ENCODE results near the gene CYTH1.

CYTH1 gene

GRCh38 chr17:78826421-78826820 is 44.3 kb upstream of the CYTH1 start:
- Histone ChIP-seq H3K36me3 (ENCODE audit: insufficient read depth) (peaks cover 19% of the 10 kb centered on the region; the same call in 1 of the 2 replicates), H4K20me1 (ENCODE audit: insufficient read depth) (peaks cover 5% of the 10 kb centered on the region; the same call in 1 of the 2 replicates)
- TF ChIP-seq CTCF (conservative IDR thresholded peaks at IDR 0.05; ENCODE audit: low read depth, low read length) = no peak

GRCh38 chr17:78825696-78826095 is 43.6 kb upstream of the CYTH1 start:
- no peaks in the 10 kb centered on the region for H3K27me3 ChIP-seq (ENCODE audit: insufficient read depth, low read depth)
- peaks cover 40% of the 10 kb centered on the region; the same call in 1 of the 2 replicates for H3K79me2 ChIP-seq (ENCODE audit: insufficient read depth, low read depth)
- H3K4me2 ChIP-seq = no peak overlapping the region
- no peaks in the 10 kb centered on the region for H3K4me1 ChIP-seq (ENCODE audit: low read depth, poor library complexity, severe bottlenecking)
- no peak for TF ChIP-seq CTCF (conservative IDR thresholded peaks at IDR 0.05; ENCODE audit: low read depth, low read length)
- H3K4me3 ChIP-seq (IDR thresholded peaks at IDR 0.05; ENCODE audit: insufficient read depth, low read depth, low read length) = no peak overlapping the region
- H3K36me3 ChIP-seq (ENCODE audit: insufficient read depth) = peaks cover 19% of the 10 kb centered on the region; the same call in 1 of the 2 replicates
- no peak overlapping the region for H3K27ac ChIP-seq
- H4K20me1 ChIP-seq (ENCODE audit: insufficient read depth) = peaks cover 5% of the 10 kb centered on the region; the same call in 1 of the 2 replicates
- H3K9ac ChIP-seq = no peak overlapping the region
- no peak overlapping the region for H2AFZ ChIP-seq (ENCODE audit: low read depth)

More at GRCh38 chr17:78826421-78826820, 44.3 kb upstream of the CYTH1 start:
- Histone ChIP-seq H3K79me2 (ENCODE audit: insufficient read depth, low read depth) (peaks cover 45% of the 10 kb centered on the region; the same call in 1 of the 2 replicates), H3K4me2 (no peak overlapping the region), H3K9ac (no peak overlapping the region), H3K27me3 (ENCODE audit: insufficient read depth, low read depth) (no peaks in the 10 kb centered on the region), H3K4me1 (ENCODE audit: low read depth, poor library complexity, severe bottlenecking) (no peaks in the 10 kb centered on the region), H3K4me3 (IDR thresholded peaks at IDR 0.05; ENCODE audit: insufficient read depth, low read depth, low read length) (no peak overlapping the region), H2AFZ (ENCODE audit: low read depth) (no peak overlapping the region), H3K27ac (no peak overlapping the region)

- H3K27ac ChIP-seq = no peak overlapping the region
- no peak overlapping the region for H2AFZ ChIP-seq (ENCODE audit: low read depth)
- H3K9ac ChIP-seq = no peak overlapping the region
- no peak overlapping the region for H3K4me3 ChIP-seq (IDR thresholded peaks at IDR 0.05; ENCODE audit: insufficient read depth, low read depth, low read length)
- peaks cover 5% of the 10 kb centered on the region; the same call in 1 of the 2 replicates for H4K20me1 ChIP-seq (ENCODE audit: insufficient read depth)
- no peak overlapping the region for H3K4me2 ChIP-seq
- TF ChIP-seq CTCF (conservative IDR thresholded peaks at IDR 0.05; ENCODE audit: low read depth, low read length) = no peak
- no peaks in the 10 kb centered on the region for H3K27me3 ChIP-seq (ENCODE audit: insufficient read depth, low read depth)
- H3K79me2 ChIP-seq (ENCODE audit: insufficient read depth, low read depth) = peaks cover 25% of the 10 kb centered on the region; the same call in 1 of the 2 replicates
- peaks cover 13% of the 10 kb centered on the region for H3K4me1 ChIP-seq (ENCODE audit: low read depth, poor library complexity, severe bottlenecking)
- peaks cover 17% of the 10 kb centered on the region; the same call in 1 of the 2 replicates for H3K36me3 ChIP-seq (ENCODE audit: insufficient read depth)
These were observed 42.2 kb upstream of the CYTH1 start for GRCh38 chr17:78824240-78824639.

GRCh38 chr17:78823282-78824046 is 41.4 kb upstream of the CYTH1 start:
- Histone ChIP-seq H3K4me1 (ENCODE audit: low read depth, poor library complexity, severe bottlenecking) (peaks cover 21% of the 10 kb centered on the region), H3K4me2 (no peak overlapping the region), H2AFZ (ENCODE audit: low read depth) (no peak overlapping the region), H3K79me2 (ENCODE audit: insufficient read depth, low read depth) (peaks cover 24% of the 10 kb centered on the region; the same call in 1 of the 2 replicates), H3K36me3 (ENCODE audit: insufficient read depth) (peaks cover 17% of the 10 kb centered on the region; the same call in 1 of the 2 replicates), H3K4me3 (IDR thresholded peaks at IDR 0.05; ENCODE audit: insufficient read depth, low read depth, low read length) (no peak overlapping the region), H4K20me1 (ENCODE audit: insufficient read depth) (peaks cover 5% of the 10 kb centered on the region; the same call in 1 of the 2 replicates), H3K9ac (no peak overlapping the region), H3K27ac (no peak overlapping the region), H3K27me3 (ENCODE audit: insufficient read depth, low read depth) (no peaks in the 10 kb centered on the region)
- TF ChIP-seq CTCF (conservative IDR thresholded peaks at IDR 0.05; ENCODE audit: low read depth, low read length) = no peak; the same call in 1 of the 2 replicates

Measured in KMS-11 (cell line).